ENCODE results near the gene WDR17. TPM values are rescaled to one million over a fixed set of nuclear protein-coding genes. Genes with fewer than 3 reads are reported as not detected.

Gene WDR17
- total and polyA plus RNA-seq, 2 of the 13 experiments (the other 11 are each of a cell fraction or from before 2014, with no cell fraction given): not detected

DNA sequence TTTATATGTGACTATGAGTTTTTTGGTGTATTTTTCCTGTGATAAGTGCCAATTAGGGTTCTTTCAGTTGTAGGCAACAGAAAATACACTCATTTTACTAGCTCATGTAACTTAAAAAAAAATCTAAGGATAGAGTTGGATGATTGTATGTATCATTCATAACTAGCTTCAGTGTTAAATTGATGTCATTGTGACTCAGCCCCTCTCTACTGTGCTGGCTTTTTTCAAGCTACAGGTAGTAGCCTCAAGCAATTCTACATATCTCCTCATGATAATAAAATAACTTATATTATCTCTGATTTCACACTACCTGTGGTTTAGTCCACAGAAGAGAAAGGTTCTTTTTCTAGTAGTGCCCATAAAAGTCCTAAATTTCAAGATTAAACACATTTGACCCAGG lies 11.9 kb downstream of the WDR17 start:
- no peak for FAIRE-seq
- ChIA-PET CTCF (ENCODE audit: low intra/inter-chr PET ratio, low total read pairs) (no interaction called here), POLR2A (no interaction called here)
- in situ Hi-C loops (cut with HindIII; ENCODE audit: extremely low pct_ligation_motif_present, low pct_unique_long_range_greater_than_20kb) (no loop called here), intact Hi-C loops (cut with micrococcal nuclease; ENCODE audit: unreplicated experiment) (no loop called here)
- Histone ChIP-seq H3K9me3 (ENCODE audit: low read length) (no peaks in the 10 kb centered on the region), H3K4me2 (ENCODE audit: low read depth, low read length) (no peak overlapping the region), H4K20me1 (ENCODE audit: insufficient read depth, low read length) (no peaks in the 10 kb centered on the region), H2AFZ (ENCODE audit: low read length) (no peak overlapping the region), H3K27me3 (ENCODE audit: control insufficient read depth in 1 of 2, insufficient read depth in 2 of 2, low read length in 2 of 2) (no peaks in the 10 kb centered on the region), H3K27ac (ENCODE audit: extremely low read length, insufficient read depth, low read length) (no peak overlapping the region), H3K4me1 (ENCODE audit: insufficient read depth, low read length) (no peaks in the 10 kb centered on the region), H3K79me2 (ENCODE audit: insufficient read depth, low read length) (no peaks in the 10 kb centered on the region), H3K36me3 (replicated peaks in 1 of 2; ENCODE audit: control insufficient read depth in 1 of 2, insufficient read depth in 2 of 2, low read length in 2 of 2) (no peaks in the 10 kb centered on the region), H3K4me3 (replicated peaks in 1 of 3; ENCODE audit: insufficient read depth in 1 of 3, low read depth in 2 of 3, low read length in 3 of 3) (no peak overlapping the region), H3K9ac (ENCODE audit: insufficient read depth, low read depth, low read length) (no peak overlapping the region)
- ATAC-seq: no peak
- BruUV-seq (replicated peaks): no TSS peak
- no peak for DNase-seq (ENCODE audit: low spot score)
- no peak for TF ChIP-seq ZFYVE20 (CRISPR knock-in tag; IDR thresholded peaks at IDR 0.05; ENCODE audit: borderline replicate concordance, low read depth)
- TF ChIP-seq, protein P1, sequence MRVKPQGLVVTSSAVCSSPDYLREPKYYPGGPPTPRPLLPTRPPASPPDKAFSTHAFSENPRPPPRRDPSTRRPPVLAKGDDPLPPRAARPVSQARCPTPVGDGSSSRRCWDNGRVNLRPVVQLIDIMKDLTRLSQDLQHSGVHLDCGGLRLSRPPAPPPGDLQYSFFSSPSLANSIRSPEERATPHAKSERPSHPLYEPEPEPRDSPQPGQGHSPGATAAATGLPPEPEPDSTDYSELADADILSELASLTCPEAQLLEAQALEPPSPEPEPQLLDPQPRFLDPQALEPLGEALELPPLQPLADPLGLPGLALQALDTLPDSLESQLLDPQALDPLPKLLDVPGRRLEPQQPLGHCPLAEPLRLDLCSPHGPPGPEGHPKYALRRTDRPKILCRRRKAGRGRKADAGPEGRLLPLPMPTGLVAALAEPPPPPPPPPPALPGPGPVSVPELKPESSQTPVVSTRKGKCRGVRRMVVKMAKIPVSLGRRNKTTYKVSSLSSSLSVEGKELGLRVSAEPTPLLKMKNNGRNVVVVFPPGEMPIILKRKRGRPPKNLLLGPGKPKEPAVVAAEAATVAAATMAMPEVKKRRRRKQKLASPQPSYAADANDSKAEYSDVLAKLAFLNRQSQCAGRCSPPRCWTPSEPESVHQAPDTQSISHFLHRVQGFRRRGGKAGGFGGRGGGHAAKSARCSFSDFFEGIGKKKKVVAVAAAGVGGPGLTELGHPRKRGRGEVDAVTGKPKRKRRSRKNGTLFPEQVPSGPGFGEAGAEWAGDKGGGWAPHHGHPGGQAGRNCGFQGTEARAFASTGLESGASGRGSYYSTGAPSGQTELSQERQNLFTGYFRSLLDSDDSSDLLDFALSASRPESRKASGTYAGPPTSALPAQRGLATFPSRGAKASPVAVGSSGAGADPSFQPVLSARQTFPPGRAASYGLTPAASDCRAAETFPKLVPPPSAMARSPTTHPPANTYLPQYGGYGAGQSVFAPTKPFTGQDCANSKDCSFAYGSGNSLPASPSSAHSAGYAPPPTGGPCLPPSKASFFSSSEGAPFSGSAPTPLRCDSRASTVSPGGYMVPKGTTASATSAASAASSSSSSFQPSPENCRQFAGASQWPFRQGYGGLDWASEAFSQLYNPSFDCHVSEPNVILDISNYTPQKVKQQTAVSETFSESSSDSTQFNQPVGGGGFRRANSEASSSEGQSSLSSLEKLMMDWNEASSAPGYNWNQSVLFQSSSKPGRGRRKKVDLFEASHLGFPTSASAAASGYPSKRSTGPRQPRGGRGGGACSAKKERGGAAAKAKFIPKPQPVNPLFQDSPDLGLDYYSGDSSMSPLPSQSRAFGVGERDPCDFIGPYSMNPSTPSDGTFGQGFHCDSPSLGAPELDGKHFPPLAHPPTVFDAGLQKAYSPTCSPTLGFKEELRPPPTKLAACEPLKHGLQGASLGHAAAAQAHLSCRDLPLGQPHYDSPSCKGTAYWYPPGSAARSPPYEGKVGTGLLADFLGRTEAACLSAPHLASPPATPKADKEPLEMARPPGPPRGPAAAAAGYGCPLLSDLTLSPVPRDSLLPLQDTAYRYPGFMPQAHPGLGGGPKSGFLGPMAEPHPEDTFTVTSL (CRISPR knock-in tag; IDR thresholded peaks at IDR 0.05; ENCODE audit: borderline replicate concordance): no peak
- TF ChIP-seq, protein P2, sequence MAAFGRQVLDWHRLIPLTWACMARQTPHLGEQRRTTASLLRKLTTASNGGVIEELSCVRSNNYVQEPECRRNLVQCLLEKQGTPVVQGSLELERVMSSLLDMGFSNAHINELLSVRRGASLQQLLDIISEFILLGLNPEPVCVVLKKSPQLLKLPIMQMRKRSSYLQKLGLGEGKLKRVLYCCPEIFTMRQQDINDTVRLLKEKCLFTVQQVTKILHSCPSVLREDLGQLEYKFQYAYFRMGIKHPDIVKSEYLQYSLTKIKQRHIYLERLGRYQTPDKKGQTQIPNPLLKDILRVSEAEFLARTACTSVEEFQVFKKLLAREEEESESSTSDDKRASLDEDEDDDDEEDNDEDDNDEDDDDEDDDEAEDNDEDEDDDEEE (CRISPR knock-in tag; IDR thresholded peaks at IDR 0.05): no peak
- no peak for TF ChIP-seq NR2F6 (IDR thresholded peaks at IDR 0.05)
- TF ChIP-seq NR2F6 (CRISPR knock-in tag; IDR thresholded peaks at IDR 0.05): no peak
- no peak for TF ChIP-seq CC2D1A (CRISPR knock-in tag; IDR thresholded peaks at IDR 0.05)
- TF ChIP-seq SP4 (CRISPR knock-in tag; IDR thresholded peaks at IDR 0.05): no peak
- no peak for TF ChIP-seq MATR3 (CRISPR knock-in tag; IDR thresholded peaks at IDR 0.05)
- no peak for TF ChIP-seq ZBTB7A (CRISPR knock-in tag; IDR thresholded peaks at IDR 0.05)
- no peak for TF ChIP-seq RBFOX2 (IDR thresholded peaks at IDR 0.05; ENCODE audit: low read depth, low read length)
- no peak for TF ChIP-seq ZNF616 (CRISPR knock-in tag; IDR thresholded peaks at IDR 0.05; ENCODE audit: low read depth)
- TF ChIP-seq MAFF (IDR thresholded peaks at IDR 0.05; ENCODE audit: low read depth, low read length): no peak
- TF ChIP-seq ZNF20 (CRISPR knock-in tag; IDR thresholded peaks at IDR 0.05): no peak
- TF ChIP-seq, protein P3, sequence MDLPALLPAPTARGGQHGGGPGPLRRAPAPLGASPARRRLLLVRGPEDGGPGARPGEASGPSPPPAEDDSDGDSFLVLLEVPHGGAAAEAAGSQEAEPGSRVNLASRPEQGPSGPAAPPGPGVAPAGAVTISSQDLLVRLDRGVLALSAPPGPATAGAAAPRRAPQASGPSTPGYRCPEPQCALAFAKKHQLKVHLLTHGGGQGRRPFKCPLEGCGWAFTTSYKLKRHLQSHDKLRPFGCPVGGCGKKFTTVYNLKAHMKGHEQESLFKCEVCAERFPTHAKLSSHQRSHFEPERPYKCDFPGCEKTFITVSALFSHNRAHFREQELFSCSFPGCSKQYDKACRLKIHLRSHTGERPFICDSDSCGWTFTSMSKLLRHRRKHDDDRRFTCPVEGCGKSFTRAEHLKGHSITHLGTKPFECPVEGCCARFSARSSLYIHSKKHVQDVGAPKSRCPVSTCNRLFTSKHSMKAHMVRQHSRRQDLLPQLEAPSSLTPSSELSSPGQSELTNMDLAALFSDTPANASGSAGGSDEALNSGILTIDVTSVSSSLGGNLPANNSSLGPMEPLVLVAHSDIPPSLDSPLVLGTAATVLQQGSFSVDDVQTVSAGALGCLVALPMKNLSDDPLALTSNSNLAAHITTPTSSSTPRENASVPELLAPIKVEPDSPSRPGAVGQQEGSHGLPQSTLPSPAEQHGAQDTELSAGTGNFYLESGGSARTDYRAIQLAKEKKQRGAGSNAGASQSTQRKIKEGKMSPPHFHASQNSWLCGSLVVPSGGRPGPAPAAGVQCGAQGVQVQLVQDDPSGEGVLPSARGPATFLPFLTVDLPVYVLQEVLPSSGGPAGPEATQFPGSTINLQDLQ (CRISPR knock-in tag; IDR thresholded peaks at IDR 0.05): no peak
- TF ChIP-seq, protein P4, sequence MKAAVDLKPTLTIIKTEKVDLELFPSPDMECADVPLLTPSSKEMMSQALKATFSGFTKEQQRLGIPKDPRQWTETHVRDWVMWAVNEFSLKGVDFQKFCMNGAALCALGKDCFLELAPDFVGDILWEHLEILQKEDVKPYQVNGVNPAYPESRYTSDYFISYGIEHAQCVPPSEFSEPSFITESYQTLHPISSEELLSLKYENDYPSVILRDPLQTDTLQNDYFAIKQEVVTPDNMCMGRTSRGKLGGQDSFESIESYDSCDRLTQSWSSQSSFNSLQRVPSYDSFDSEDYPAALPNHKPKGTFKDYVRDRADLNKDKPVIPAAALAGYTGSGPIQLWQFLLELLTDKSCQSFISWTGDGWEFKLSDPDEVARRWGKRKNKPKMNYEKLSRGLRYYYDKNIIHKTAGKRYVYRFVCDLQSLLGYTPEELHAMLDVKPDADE (CRISPR knock-in tag; IDR thresholded peaks at IDR 0.05): no peak
- TF ChIP-seq, protein P5, sequence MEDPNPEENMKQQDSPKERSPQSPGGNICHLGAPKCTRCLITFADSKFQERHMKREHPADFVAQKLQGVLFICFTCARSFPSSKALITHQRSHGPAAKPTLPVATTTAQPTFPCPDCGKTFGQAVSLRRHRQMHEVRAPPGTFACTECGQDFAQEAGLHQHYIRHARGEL (CRISPR knock-in tag; IDR thresholded peaks at IDR 0.05): no peak
